Uterus (tissue), 4 donors: Measurements from ENCODE around the gene FAM216A. TPM values are rescaled to one million over a fixed set of nuclear protein-coding genes. Genes with fewer than 3 reads are reported as not detected.
"Not testable (repeated sequence)": the region's sequence is repeated elsewhere in the genome, so short reads cannot be mapped to it uniquely, and the experiment has no call there.

Experiments
- DNase-seq, 2 donors: peaks; one replicate each; pipeline ENCODE4 v3.0.0-alpha.2; 2019 to 2020
- H3K27ac ChIP-seq, 2 donors: fragments of 200-600 bp; sonication (generic); 1 replicate in 1 of 2; 2 replicates in 1 of 2; pipeline ENCODE4 v1.5.1; 2016 to 2018
- H3K27me3 ChIP-seq, 2 donors: fragments of 200-600 bp; sonication (generic); one replicate each; pipeline ENCODE4 v1.5.1; 2018 to 2019; ENCODE audit warnings: control low read depth in 1 of 2
- H3K36me3 ChIP-seq, 2 donors: fragments of 200-600 bp; sonication (generic); one replicate each; pipeline ENCODE4 v1.5.1; 2019; ENCODE audit warnings: control low read depth in 1 of 2
- H3K4me1 ChIP-seq, 2 donors: fragments of 200-600 bp; sonication (generic); one replicate each; pipeline ENCODE4 v1.5.1; 2018 to 2019; ENCODE audit warnings: control low read depth in 1 of 2
- H3K4me3 ChIP-seq, 2 donors: fragments of 200-600 bp; sonication (generic); 1 replicate in 1 of 2; 2 replicates in 1 of 2; pipeline ENCODE4 v1.5.1; 2018 to 2019; ENCODE audit warnings: mild to moderate bottlenecking in 1 of 2
- H3K9me3 ChIP-seq, 2 donors: fragments of 200-600 bp; sonication (generic); one replicate each; pipeline ENCODE4 v1.5.1; 2019; ENCODE audit warnings: control low read depth in 1 of 2
- CTCF ChIP-seq, 4 experiments: fragments of 200-600 bp in 2 of 4; fragments of 450-650 bp in 2 of 4; sonication (generic) in 2 of 4; IDR thresholded peaks; one replicate each; pipeline ENCODE4 v1.5.1; 2016 to 2019; ENCODE audit warnings: antibody characterized with exemption in 4 of 4, mild to moderate bottlenecking in 2 of 4, moderate library complexity in 1 of 4
- POLR2A ChIP-seq, 2 donors: fragments of 450-650 bp; IDR thresholded peaks; one replicate each; pipeline ENCODE4 v1.6.1; 2016; ENCODE audit warnings: antibody characterized with exemption in 2 of 2, mild to moderate bottlenecking in 1 of 2, moderate library complexity in 1 of 2
- intact Hi-C: fragments of 100-400 bp; cut with DNase I; formaldehyde crosslinking; loops from one replicate; pipeline ENCODE4 v1.15.1; 2023; ENCODE audit warnings: low total_unique reads
- total RNA-seq, 4 donors: library from RNA; depleted of rRNA in 3 of 4; stranded (reverse); fragments of >200 nt in 3 of 4; gene quantifications; one replicate each; pipeline versions ENCODE4 v1.1.0 to v1.2.4, GENCODE V29; 2014 to 2023
- donor health status: DM: yes; HTN: yes; CAD: no.

Gene FAM216A
- total RNA-seq, 4 donors from 2014 or later: 3.5 to 29.7 (median 11.2) TPM

- Histone ChIP-seq H3K27me3 (no peaks in the 10 kb centered on the region), H3K4me3 (peak within 1 kb of the TSS; percentile 72 to 93), H3K9me3 (no peaks in the 10 kb centered on the region), H3K4me1 (peaks cover 0 to 5% of the 10 kb centered on the region in 2 donors), H3K36me3 (no peaks in the 10 kb centered on the region), H3K27ac (peak within 1 kb of the TSS; percentile 73 to 92)
- intact Hi-C loops: no loop called here
- TF ChIP-seq POLR2A (IDR thresholded peaks at IDR 0.05) (peak; percentile 14 to 57), CTCF (IDR thresholded peaks at IDR 0.05) (peak; percentile 89 to 96 (median 94))
- peak; percentile 94 to 95 for DNase-seq
Measured at GRCh38 chr12:110449799-110450497, 18.7 kb upstream of the FAM216A start, which contains the start of gene ARPC3. Gene ARPC3 (minus strand): TSS chr12:110450337. CDS start chr12:110450260, 77 bp downstream.

GRCh38 chr12:110451263-110451662, 17.4 kb upstream of the FAM216A start:
- DNase-seq: no peak
- Histone ChIP-seq H3K36me3 (no peaks in the 10 kb centered on the region), H3K27me3 (no peaks in the 10 kb centered on the region), H3K27ac (peak overlapping the region in 1 of 2 donors; percentile 27), H3K9me3 (no peaks in the 10 kb centered on the region), H3K4me1 (peaks cover 0 to 5% of the 10 kb centered on the region in 2 donors), H3K4me3 (no peak overlapping the region)
- intact Hi-C loops: no loop called here
- TF ChIP-seq CTCF (IDR thresholded peaks at IDR 0.05) (no peak), POLR2A (IDR thresholded peaks at IDR 0.05) (no peak)

- DNase-seq: no peak
- TF ChIP-seq CTCF (IDR thresholded peaks at IDR 0.05) (no peak), POLR2A (IDR thresholded peaks at IDR 0.05) (no peak)
- Histone ChIP-seq H3K9me3 (no peaks in the 10 kb centered on the region), H3K27me3 (no peaks in the 10 kb centered on the region), H3K4me1 (peaks cover 0 to 5% of the 10 kb centered on the region in 2 donors), H3K36me3 (no peaks in the 10 kb centered on the region), H3K27ac (no peak overlapping the region), H3K4me3 (no peak overlapping the region)
- intact Hi-C loops: no loop called here
Measured at GRCh38 chr12:110453569-110454296, 14.9 kb upstream of the FAM216A start.

GRCh38 chr12:110458756-110459155, 9.9 kb upstream of the FAM216A start:
- H3K27me3 ChIP-seq: no peaks in the 10 kb centered on the region
- intact Hi-C loops: no loop called here
- no peak overlapping the region for H3K27ac ChIP-seq
- no peak overlapping the region for H3K4me3 ChIP-seq
- no peaks in the 10 kb centered on the region for H3K9me3 ChIP-seq
- no peaks in the 10 kb centered on the region for H3K4me1 ChIP-seq
- no peak for TF ChIP-seq CTCF (IDR thresholded peaks at IDR 0.05)
- no peak for TF ChIP-seq POLR2A (IDR thresholded peaks at IDR 0.05)
- DNase-seq: no peak
- H3K36me3 ChIP-seq: no peaks in the 10 kb centered on the region

GRCh38 chr12:110461189-110461588, 7.5 kb upstream of the FAM216A start:
- H3K4me1 ChIP-seq, DNase-seq, H3K4me3 ChIP-seq, H3K27me3 ChIP-seq, H3K36me3 ChIP-seq, H3K9me3 ChIP-seq, H3K27ac ChIP-seq, intact Hi-C loops: not testable (repeated sequence)
